Measurements from ENCODE around the gene MRPS16.

Gene MRPS16

GRCh38 chr10:73239908-73240307 lies 12.5 kb downstream of the MRPS16 start:
- no peak for DNase-seq (ENCODE audit: low spot score)

- DNase-seq (ENCODE audit: low spot score): no peak
Measured at GRCh38 chr10:73238990-73239566, 13.4 kb downstream of the MRPS16 start.

- no peak for DNase-seq (ENCODE audit: low spot score)
Measured at GRCh38 chr10:73234695-73235094, 17.7 kb downstream of the MRPS16 start.

- DNase-seq (ENCODE audit: low spot score): no peak
Measured at GRCh38 chr10:73233883-73234282, 18.6 kb downstream of the MRPS16 start.

GRCh38 chr10:73232887-73233286 lies 19.6 kb downstream of the MRPS16 start:
- no peak for DNase-seq (ENCODE audit: low spot score)

GRCh38 chr10:73229567-73229966 lies 22.9 kb downstream of the MRPS16 start:
- DNase-seq (ENCODE audit: low spot score): no peak

- no peak for DNase-seq (ENCODE audit: low spot score)
Measured at GRCh38 chr10:73228247-73228646, 24.2 kb downstream of the MRPS16 start.

- no peak for DNase-seq (ENCODE audit: low spot score)
Measured at GRCh38 chr10:73226663-73227062, 25.8 kb downstream of the MRPS16 start.

- DNase-seq (ENCODE audit: low spot score): no peak
Measured at GRCh38 chr10:73225518-73225917, 26.9 kb downstream of the MRPS16 start.

- DNase-seq (ENCODE audit: low spot score): no peak
Measured at GRCh38 chr10:73220989-73221388, 31.5 kb downstream of the MRPS16 start.

- DNase-seq (ENCODE audit: low spot score): no peak
Measured at GRCh38 chr10:73219384-73219783, 33.1 kb downstream of the MRPS16 start.

GRCh38 chr10:73218431-73219191 lies 33.8 kb downstream of the MRPS16 start:
- DNase-seq (ENCODE audit: low spot score): peak; percentile 36

- no peak for DNase-seq (ENCODE audit: low spot score)
Measured at GRCh38 chr10:73217628-73218027, 34.8 kb downstream of the MRPS16 start.

- DNase-seq (ENCODE audit: low spot score): no peak
Measured at GRCh38 chr10:73215749-73216148, 36.7 kb downstream of the MRPS16 start.

- DNase-seq (ENCODE audit: low spot score): no peak
Measured at GRCh38 chr10:73211106-73211811, 41.2 kb downstream of the MRPS16 start.

GRCh38 chr10:73210395-73211105 lies 41.9 kb downstream of the MRPS16 start:
- DNase-seq (ENCODE audit: low spot score): no peak

- peak; percentile 29 for DNase-seq (ENCODE audit: low spot score)
Measured at GRCh38 chr10:73209705-73210104, 42.7 kb downstream of the MRPS16 start.

GRCh38 chr10:73207883-73208282 lies 44.6 kb downstream of the MRPS16 start:
- DNase-seq (ENCODE audit: low spot score): no peak

- DNase-seq (ENCODE audit: low spot score): no peak
Measured at GRCh38 chr10:73206385-73206784, 46.1 kb downstream of the MRPS16 start.

GRCh38 chr10:73205890-73206289 lies 46.6 kb downstream of the MRPS16 start:
- DNase-seq (ENCODE audit: low spot score): no peak

- DNase-seq (ENCODE audit: low spot score): no peak
Measured at GRCh38 chr10:73205081-73205480, 47.4 kb downstream of the MRPS16 start.

Measured in iPS-NIHi11 (cell line).